ENCODE results near the gene SYT13.

Gene SYT13

DNA sequence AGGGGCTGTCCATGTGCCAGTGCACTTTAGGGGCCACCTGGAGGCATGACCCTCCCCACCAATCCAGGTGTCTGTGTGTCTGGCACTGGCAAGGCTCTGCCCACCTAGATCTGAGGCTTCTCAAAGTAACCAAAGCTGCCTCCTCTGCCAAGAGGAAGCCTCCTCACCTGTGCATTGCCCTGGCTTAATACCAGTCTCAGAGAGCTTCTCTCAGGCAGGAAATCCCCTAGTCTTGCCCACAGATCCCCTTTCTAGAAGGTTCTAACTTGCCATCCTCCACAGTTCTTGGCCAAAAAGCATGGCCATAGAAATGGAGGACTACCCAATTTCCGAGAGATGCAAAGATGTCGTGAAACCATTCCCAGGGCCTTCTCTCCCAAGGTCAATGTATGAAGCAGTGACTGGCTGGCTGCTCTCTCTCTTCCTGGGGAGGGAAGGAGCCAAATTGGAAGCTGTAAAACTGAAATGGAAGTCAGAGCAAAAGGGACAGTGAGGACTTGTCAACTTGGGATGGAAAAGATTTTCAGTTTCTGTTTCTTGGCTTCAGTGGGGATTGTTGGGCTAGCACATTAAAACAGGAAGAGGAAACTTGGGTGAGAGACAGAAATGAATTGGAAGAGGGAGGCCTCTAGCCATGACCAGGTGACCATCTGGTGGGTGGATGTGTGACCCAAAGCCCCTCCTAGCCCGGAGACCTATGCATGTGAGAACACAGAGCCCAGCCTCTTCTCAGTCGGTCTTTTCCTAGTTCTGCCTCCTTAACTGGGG, 70.9 kb downstream of the SYT13 start:
- DNase-seq: no peak

DNA sequence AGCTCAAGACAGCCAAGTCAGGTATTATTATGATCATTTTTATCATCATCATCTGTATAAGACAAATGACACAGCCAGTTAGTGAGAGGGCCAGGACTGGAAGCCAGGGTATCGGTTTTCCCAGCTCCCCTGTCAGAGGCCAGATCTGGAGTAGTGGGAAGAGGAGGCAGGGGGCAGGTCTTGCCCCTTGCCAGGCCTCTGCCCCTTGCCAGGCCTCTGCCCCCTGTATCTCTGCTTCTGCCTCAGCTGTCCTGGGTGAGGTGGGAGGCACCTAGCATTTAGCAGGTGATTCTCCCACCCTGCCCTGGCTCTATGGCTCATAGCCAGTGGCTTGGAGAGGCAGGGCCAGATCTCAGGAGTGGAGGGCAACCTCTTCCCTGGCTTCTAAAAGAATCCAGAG, 72.4 kb downstream of the SYT13 start:
- DNase-seq: no peak

DNA sequence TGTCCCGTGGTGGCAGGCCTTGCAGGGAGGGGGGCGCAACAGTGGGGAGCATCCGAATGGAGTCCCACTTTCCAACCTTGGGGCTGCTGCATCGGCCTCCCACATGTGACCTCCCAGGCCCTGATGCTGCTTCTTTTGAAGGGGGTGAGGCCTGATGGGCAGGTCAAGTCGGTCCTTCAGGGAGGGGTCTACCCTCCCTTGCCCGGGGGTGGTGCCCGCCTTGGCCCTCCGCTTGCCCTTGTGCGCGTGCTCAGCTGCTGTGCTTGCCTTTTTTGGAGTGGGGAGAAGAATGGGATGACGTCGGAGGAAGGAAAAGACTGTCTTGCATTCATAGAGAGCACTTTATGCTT, 72.8 kb downstream of the SYT13 start:
- DNase-seq: no peak

DNA sequence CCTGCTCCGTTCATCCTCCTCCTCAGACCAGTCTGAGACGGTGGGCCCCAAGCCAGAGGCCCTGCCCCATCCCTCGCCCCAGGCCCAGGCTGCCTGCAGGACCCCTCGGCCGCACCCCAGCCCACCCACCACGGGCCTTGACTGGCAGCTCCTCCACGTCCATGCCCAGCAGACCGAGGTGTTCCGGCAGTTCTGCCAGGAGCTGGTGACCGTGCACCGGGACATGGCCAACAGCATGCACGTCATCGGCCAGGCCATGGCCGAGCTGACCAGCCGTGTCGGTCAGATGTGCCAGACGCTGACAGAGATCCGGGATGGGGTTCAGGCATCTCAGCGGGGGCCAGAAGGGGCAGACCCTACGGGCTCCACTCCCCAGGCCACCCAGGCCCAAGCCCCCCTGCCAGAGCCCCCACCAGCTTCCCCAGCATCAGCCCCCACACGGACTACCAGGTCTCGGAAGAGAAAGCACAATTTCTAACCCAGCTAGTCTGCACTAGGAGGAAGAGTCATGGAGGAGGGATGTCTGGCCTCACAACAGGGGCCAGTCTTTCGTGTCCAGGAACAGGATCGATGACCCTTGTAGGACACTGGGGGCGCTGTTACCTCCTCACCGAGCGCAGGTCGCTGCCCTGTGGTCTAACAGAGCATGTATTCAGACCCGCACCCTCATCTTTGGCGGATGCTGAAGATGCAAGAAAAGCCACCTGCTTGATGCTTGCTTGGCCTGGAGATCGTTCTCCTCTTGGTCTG, 73.4 kb downstream of the SYT13 start:
- DNase-seq: no peak

DNA sequence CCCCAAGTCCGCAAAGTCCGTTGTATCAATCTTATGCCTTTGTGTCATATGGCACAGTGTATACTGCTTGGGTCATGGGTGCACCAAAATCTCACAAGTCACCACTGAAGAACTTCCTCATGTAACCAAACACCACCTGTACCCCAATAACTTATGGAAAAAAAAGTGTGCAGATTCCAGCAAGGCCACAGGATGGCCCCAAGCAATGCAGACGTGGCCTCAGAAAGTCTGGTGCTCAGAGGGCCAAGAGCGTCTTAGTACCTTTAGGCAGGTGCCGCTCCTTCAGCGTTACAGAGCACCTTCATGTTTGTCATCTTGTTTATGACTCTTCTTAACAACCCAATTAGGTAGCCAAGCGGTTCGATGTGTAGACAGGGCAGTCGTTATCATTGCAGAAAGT, 74.4 kb downstream of the SYT13 start:
- DNase-seq: no peak

DNA sequence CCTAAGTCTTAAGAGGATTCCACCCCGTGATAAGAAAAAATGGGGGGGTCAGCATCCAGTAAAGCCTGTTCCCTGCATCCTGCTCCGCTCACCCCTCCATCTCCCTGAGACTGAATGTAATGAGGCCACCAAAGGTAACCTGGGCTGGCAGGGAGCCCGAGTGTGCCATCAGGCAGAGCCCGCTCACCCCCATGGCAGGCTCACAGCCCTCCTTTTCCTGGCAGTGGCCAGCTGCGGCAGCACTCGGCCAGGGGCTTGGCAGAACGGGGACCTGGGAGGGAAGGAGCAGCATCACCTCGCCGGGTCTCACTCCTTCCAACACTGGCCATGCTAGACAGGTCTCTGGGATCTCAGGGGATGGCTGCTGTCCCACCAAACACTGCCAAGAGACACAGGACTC, 75.3 kb downstream of the SYT13 start:
- DNase-seq: no peak

DNA sequence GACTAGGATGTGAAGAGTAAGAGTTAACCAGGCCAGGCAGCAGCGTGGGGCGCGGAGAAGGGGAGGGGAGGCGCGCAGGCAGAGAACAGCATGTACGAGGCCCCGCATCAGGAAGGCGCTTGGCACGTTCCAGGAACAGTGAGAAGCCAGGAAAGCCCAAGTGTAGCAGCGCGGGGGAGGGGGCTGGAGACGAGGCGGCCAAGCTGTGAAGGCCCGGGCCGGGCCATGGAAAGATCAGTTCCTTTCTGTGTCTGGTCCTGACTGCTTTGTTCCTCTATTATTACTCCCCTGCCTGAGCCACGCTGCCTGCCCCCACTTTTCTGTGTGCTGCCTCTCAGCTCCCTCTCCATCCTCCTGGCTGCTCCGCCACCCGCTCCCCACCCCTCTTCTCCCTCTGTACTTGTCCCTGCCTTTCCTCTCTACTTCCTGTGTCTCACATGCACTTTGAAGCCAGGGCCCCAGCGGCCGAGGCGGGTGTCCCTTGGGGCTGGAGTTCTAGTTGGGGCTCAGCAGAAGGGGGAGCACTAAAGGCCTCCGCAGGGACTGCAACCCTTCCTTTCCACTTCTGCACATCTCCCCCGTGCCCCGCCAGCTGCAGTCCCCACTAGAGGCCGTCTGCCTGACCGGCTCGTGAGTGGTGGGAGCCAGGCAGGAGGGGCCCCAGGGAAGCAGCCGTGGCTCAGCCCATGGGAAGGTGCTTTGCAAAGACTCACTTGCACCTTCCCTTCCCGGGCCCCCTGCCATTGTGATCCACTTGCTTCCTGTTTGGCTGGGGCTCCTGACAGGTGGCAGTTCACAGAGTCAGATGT, 76.0 kb downstream of the SYT13 start:
- DNase-seq: no peak

DNA sequence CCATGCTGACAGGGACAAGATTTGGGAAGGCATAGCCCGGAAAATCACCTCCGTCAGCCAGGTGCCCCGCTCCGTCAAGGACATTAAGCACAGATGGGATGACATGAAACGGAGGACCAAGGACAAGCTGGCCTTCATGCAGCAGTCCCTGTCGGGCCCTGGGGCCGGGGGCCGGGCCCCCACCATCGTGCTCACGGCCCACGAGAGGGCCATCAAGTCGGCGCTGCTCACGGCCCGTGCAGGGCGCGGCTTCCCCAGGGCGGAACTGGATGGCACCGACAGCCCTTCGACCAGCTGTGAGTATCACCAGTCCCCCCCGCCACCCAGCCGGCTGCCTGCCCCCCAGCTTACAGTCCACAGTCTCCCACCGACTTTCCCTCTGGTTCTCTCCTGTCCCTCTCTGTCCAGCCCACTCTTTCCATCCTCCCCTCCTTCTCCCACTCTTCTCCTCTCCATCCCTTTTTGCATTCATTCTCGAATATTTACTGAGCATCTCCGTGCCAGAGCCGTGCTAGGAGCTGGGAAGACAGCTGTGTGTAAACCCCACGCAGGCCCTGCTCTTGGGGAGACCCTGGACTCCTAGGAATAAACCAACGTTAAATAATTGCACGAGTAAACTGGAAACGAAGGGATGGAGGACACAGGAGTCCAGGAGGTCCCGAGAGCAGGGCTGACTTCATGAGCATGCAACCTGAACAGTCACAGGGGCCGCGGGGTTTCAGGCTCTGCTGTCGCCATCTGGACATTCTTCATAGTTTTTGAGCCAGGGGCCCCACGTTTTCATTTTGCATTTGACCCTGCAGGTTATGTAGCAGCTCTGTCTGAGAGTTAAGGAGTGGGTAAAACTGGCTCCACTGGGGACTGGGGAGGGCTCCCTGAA, 76.9 kb downstream of the SYT13 start:
- no peak for DNase-seq

DNA sequence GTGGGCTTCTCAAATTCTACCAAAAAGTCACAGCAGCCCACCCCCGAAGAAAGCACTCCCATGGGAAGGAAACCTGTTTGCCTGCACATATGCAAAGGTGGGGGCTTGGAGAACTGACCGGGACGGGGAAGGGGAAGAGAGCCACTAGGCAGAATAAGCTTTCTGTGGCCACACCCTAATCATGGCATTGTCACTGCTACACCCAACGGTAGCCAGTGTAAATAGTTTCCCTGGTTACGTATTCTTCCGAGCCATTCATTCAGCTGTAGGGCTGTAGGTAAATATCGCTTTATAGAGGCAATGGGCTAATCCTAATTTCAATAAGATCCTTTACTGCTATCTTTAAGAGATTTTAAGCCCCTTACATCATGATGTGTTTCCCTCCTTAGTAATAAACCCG, 78.0 kb downstream of the SYT13 start:
- DNase-seq: no peak

DNA sequence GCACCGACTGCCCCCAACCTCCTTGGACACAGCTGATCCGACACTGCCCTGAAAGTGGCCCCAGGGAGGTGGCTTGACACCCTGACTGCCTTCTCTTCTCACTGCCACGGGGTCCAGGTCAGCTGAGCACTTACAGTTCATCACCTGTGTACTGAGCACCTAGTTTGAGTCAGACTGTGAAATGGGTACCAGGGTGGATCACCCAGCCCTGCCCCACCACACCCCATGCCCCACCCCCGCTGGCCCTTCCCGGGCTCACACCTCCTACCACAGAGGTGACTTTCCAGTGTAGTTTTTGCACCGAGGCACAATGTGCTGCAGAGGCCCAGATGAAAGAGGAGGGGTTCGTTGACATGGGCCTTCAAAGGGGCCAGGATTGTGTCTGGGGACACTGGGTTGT, 80.2 kb downstream of the SYT13 start:
- DNase-seq: no peak

DNA sequence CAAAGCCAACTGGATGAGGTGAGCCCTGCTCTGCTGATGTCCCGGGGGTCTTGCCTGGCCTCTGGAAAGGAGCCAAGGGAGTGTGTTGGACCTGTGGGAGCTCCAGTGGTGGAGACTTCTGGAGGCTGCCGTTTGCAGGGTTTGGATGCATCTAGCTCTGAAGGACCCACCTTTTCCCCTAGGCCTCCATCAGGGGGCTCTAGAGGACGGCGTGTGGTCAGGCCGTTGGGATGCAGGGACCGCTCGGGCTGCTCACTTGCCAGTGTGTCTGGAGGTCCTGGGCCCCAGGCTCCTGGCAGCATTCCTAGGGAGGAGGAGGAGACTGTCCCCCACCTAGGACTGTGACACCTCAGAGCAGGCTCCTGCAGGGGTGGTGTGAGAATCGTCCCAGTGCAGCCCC, 81.4 kb downstream of the SYT13 start:
- no peak for DNase-seq

DNA sequence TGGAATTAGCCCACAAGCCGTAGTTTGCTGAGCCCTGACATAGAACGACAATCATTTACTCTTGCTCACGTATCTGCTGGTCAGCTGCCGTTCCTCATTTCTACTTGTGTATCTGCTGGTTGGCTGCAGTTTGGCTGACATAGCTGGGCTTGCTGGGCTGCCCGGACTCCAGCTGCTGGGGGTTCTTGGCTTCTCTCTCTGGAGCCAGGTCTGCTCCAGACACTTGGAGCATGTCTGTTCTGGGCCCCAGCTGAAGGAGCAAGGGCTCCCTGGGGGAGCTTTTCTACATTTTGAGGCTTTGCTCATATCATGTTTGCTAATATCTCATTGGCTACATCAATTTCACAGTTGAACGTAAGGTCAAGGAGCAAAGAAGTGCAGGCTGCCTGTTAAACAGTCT, 92.4 kb downstream of the SYT13 start:
- DNase-seq: no peak
